Common myeloid progenitor, CD34-positive (primary cell): Measurements from ENCODE around the gene CORO7.

Source experiments
- CTCF ChIA-PET: fragments of 350-600 bp; sonication (Branson Sonifier 250); formaldehyde crosslinking; loops from one replicate; lab custom pipeline; 2021; ENCODE audit warnings: antibody characterized with exemption; lab: Charles Lee
- POLR2A ChIA-PET: fragments of 350-600 bp; sonication (Branson Sonifier 250); formaldehyde crosslinking; loops from one replicate; lab custom pipeline; 2021; ENCODE audit warnings: antibody characterized with exemption; lab: Charles Lee
- DNase-seq, 3 donors: peaks; one replicate each; pipeline versions ENCODE4 v3.0.0 to v3.0.0-alpha.2; 2013
- H3K27ac ChIP-seq, 2 experiments: 1 replicate in 1 of 2; 2 replicates in 1 of 2; pipeline ENCODE4 v1.7.0; 2013; ENCODE audit warnings: inconsistent platforms in 2 of 2, low read length in 2 of 2, mild to moderate bottlenecking in 2 of 2, low read depth in 1 of 2, moderate library complexity in 1 of 2; ENCODE audit not compliant: severe bottlenecking in 2 of 2, insufficient read depth in 1 of 2, poor library complexity in 1 of 2
- H3K27me3 ChIP-seq, 5 experiments: replicated peaks in 2 of 5; 1 replicate in 3 of 5; 2 replicates in 2 of 5; pipeline versions ENCODE4 v1.6.1 to v1.7.0; 2013; ENCODE audit warnings: low read length in 4 of 5, mild to moderate bottlenecking in 2 of 5, moderate library complexity in 2 of 5, inconsistent platforms in 1 of 5; ENCODE audit not compliant: insufficient read depth in 5 of 5, control insufficient read depth in 4 of 5
- H3K36me3 ChIP-seq, 4 experiments: 1 replicate in 2 of 4; 2 replicates in 2 of 4; pipeline versions ENCODE4 v1.6.1 to v1.7.0; 2013; ENCODE audit warnings: low read length in 3 of 4, control low read depth in 1 of 4, mild to moderate bottlenecking in 1 of 4; ENCODE audit not compliant: control insufficient read depth in 4 of 4, insufficient read depth in 4 of 4
- H3K4me1 ChIP-seq, 4 experiments: 1 replicate in 3 of 4; 2 replicates in 1 of 4; pipeline versions ENCODE4 v1.6.1 to v1.7.1; 2013; ENCODE audit warnings: low read length in 3 of 4, mild to moderate bottlenecking in 3 of 4, control low read depth in 1 of 4, inconsistent platforms in 1 of 4, moderate library complexity in 1 of 4; ENCODE audit not compliant: control insufficient read depth in 4 of 4, insufficient read depth in 4 of 4; ENCODE audit errors: control extremely low read depth in 1 of 4
- H3K4me3 ChIP-seq, 7 experiments: 1 replicate in 4 of 7; 2 replicates in 3 of 7; pipeline versions ENCODE4 v1.5.1 to v1.7.0; 2013; ENCODE audit warnings: mild to moderate bottlenecking in 7 of 7, low read length in 6 of 7, moderate library complexity in 6 of 7, inconsistent platforms in 2 of 7, low read depth in 2 of 7, control low read depth in 1 of 7; ENCODE audit not compliant: insufficient read depth in 4 of 7, control insufficient read depth in 1 of 7; ENCODE audit errors: extremely low read depth in 1 of 7
- H3K9me3 ChIP-seq, 5 experiments: 1 replicate in 4 of 5; 2 replicates in 1 of 5; pipeline versions ENCODE4 v1.6.1 to v1.7.1; 2013; ENCODE audit warnings: low read length in 4 of 5, mild to moderate bottlenecking in 2 of 5, inconsistent platforms in 1 of 5, low read depth in 1 of 5, moderate library complexity in 1 of 5; ENCODE audit not compliant: control insufficient read depth in 4 of 5, insufficient read depth in 2 of 5; ENCODE audit errors: control extremely low read depth in 1 of 5
- WGBS: methylation state at CpG from one replicate; pipeline ENCODE4 v1.1.5; 2013; ENCODE audit not compliant: insufficient coverage; 5-methylcytosine and 5-hydroxymethylcytosine counted together

CORO7 gene

GRCh38 chr16:4322121-4323052 lies 94.0 kb downstream of the CORO7 start:
- WGBS = 94% methylated on average over 19 of the region's 30 CpGs
- H3K27ac ChIP-seq = no peak overlapping the region
- no peaks in the 10 kb centered on the region for H3K36me3 ChIP-seq
- H3K4me1 ChIP-seq = peaks cover 0 to 5% (median 5%) of the 10 kb centered on the region in 4 experiments
- no peaks in the 10 kb centered on the region for H3K9me3 ChIP-seq
- DNase-seq = no peak
- ChIA-PET POLR2A (no interaction called here), CTCF (interaction anchor here (14.1 kb wide), 1 partner anchor 14 kb away, joined by 188 read pairs; no protein-coding TSS in a partner anchor)
- H3K27me3 ChIP-seq = peaks cover 0 to 2% (median 0%) of the 10 kb centered on the region in 5 experiments
- no peak overlapping the region for H3K4me3 ChIP-seq

- no peaks in the 10 kb centered on the region for H3K36me3 ChIP-seq
- no peaks in the 10 kb centered on the region for H3K9me3 ChIP-seq
- peaks cover 0 to 7% (median 3%) of the 10 kb centered on the region in 4 experiments for H3K4me1 ChIP-seq
- no peak for DNase-seq
- H3K4me3 ChIP-seq = no peak overlapping the region
- peaks cover 0 to 10% (median 6%) of the 10 kb centered on the region in 5 experiments for H3K27me3 ChIP-seq
- 97% methylated on average over 15 of the region's 19 CpGs for WGBS
- H3K27ac ChIP-seq = no peak overlapping the region
- POLR2A ChIA-PET = no interaction called here
- CTCF ChIA-PET = interaction anchor here (4.3 to 14.1 kb wide), 2 partner anchors 11 to 13 kb away, joined by 20 to 188 read pairs; no protein-coding TSS in a partner anchor
Measured at GRCh38 chr16:4321286-4322120, 94.9 kb downstream of the CORO7 start.

GRCh38 chr16:4320571-4321137 lies 95.7 kb downstream of the CORO7 start:
- ChIA-PET CTCF (interaction anchor here (3.2 to 4.3 kb wide), 2 partner anchors 10 to 11 kb away, joined by 13 to 20 read pairs; no protein-coding TSS in a partner anchor), POLR2A (no interaction called here)
- DNase-seq = no peak
- peaks cover 0 to 10% (median 5%) of the 10 kb centered on the region in 4 experiments for H3K4me1 ChIP-seq
- no peak overlapping the region for H3K27ac ChIP-seq
- H3K36me3 ChIP-seq = no peaks in the 10 kb centered on the region
- H3K9me3 ChIP-seq = no peaks in the 10 kb centered on the region
- no peak overlapping the region for H3K4me3 ChIP-seq
- peaks cover 0 to 12% (median 7%) of the 10 kb centered on the region in 5 experiments for H3K27me3 ChIP-seq
- 85% methylated on average over 9 of the region's 16 CpGs for WGBS

- peak in 2 of 3 donors; percentile 34 to 56 for DNase-seq
- CTCF ChIA-PET = interaction anchor here (1.9 to 4.3 kb wide), 3 partner anchors 9 to 90 kb away, joined by 4 to 20 read pairs (median 13); no protein-coding TSS in a partner anchor
- Histone ChIP-seq H3K36me3 (no peaks in the 10 kb centered on the region), H3K4me3 (no peak overlapping the region), H3K9me3 (no peaks in the 10 kb centered on the region), H3K4me1 (peaks cover 0 to 16% (median 12%) of the 10 kb centered on the region in 4 experiments), H3K27ac (no peak overlapping the region), H3K27me3 (peaks cover 0 to 19% (median 9%) of the 10 kb centered on the region in 5 experiments)
- POLR2A ChIA-PET = no interaction called here
- WGBS = 85% methylated on average over 34 of the region's 37 CpGs
Measured at GRCh38 chr16:4319454-4320421, 96.7 kb downstream of the CORO7 start.

GRCh38 chr16:4318967-4319366 lies 97.4 kb downstream of the CORO7 start:
- Histone ChIP-seq H3K36me3 (no peaks in the 10 kb centered on the region), H3K27ac (no peak overlapping the region), H3K9me3 (no peaks in the 10 kb centered on the region), H3K4me1 (peaks cover 0 to 16% (median 13%) of the 10 kb centered on the region in 4 experiments), H3K27me3 (peaks cover 0 to 27% (median 17%) of the 10 kb centered on the region in 5 experiments), H3K4me3 (no peak overlapping the region)
- POLR2A ChIA-PET = no interaction called here
- CTCF ChIA-PET = interaction anchor here (1.0 to 4.3 kb wide), 6 partner anchors 8 to 91 kb away, joined by 3 to 20 read pairs (median 5); no protein-coding TSS in a partner anchor
- no peak for DNase-seq
- WGBS = 100% methylated on average over 3 of the region's 5 CpGs
